IMR-90 (cell line): ENCODE data around the gene POLR2F. TPM values are rescaled to one million over a fixed set of nuclear protein-coding genes. Genes with fewer than 3 reads are reported as not detected.

ENCODE experiments used
- ATAC-seq: fragments of 200-7000 bp; cut with Tn5 transposase; 2 replicates; pipeline ENCODE4 v1.9.1; 2020; ENCODE audit warnings: low read depth, mild to moderate bottlenecking, moderate library complexity
- BruUV-seq: library from RNA; stranded (reverse); fragments of 400-500 nt; replicated peaks from 2 replicates; lab custom pipeline; 2021; lab: Mats Ljungman, UMichigan
- CTCF ChIA-PET: fragments of 300-600 bp; formaldehyde crosslinking; extraction: SDS; loops from one replicate; lab custom pipeline; 2021; ENCODE audit warnings: antibody characterized with exemption; lab: Yijun Ruan, JAX
- POLR2A ChIA-PET: fragments of 300-600 bp; sonication (Branson Sonifier 250); formaldehyde crosslinking; loops from one replicate; lab custom pipeline; 2022; ENCODE audit warnings: antibody characterized with exemption; ENCODE audit not compliant: unreplicated experiment; lab: Charles Lee
- DNase-seq: peaks from one replicate; pipeline ENCODE4 v3.0.0; 2013
- H2AFZ ChIP-seq: replicated peaks from 2 replicates; pipeline ENCODE3; 2013; ENCODE audit warnings: low read length, mild to moderate bottlenecking; ENCODE audit not compliant: poor library complexity
- H2AK5ac ChIP-seq: 2 replicates; pipeline ENCODE4 v1.6.1; 2013; ENCODE audit warnings: low read depth, low read length, inconsistent platforms
- H2AK9ac ChIP-seq: replicated peaks from 2 replicates; pipeline ENCODE3; 2013; ENCODE audit warnings: mild to moderate bottlenecking, low read depth, low read length, moderate library complexity; ENCODE audit not compliant: poor library complexity
- H2BK120ac ChIP-seq: 2 replicates; pipeline ENCODE4 v1.6.1; 2013; ENCODE audit warnings: low read depth, low read length, inconsistent platforms
- H2BK15ac ChIP-seq: 3 replicates; pipeline ENCODE4 v1.6.1; 2013; ENCODE audit warnings: low read depth, low read length, inconsistent platforms
- H2BK20ac ChIP-seq: 2 replicates; pipeline ENCODE4 v1.6.1; 2013; ENCODE audit warnings: low read depth, mild to moderate bottlenecking, inconsistent platforms, low read length, moderate library complexity
- H2BK5ac ChIP-seq: 2 replicates; pipeline ENCODE4 v1.6.1; 2013; ENCODE audit warnings: mild to moderate bottlenecking, low read depth, low read length, inconsistent platforms; ENCODE audit not compliant: poor library complexity, severe bottlenecking
- H3K14ac ChIP-seq: replicated peaks from 2 replicates; pipeline ENCODE4 v1.6.1; 2013; ENCODE audit warnings: low read depth, low read length, inconsistent platforms
- H3K18ac ChIP-seq: 2 replicates; pipeline ENCODE4 v1.6.1; 2013; ENCODE audit warnings: low read depth, low read length, control low read depth
- H3K23ac ChIP-seq: 2 replicates; pipeline ENCODE4 v1.6.1; 2013; ENCODE audit warnings: low read depth, low read length, inconsistent platforms
- H3K27ac ChIP-seq: 2 replicates; pipeline ENCODE4 v1.5.1; 2013; ENCODE audit warnings: mild to moderate bottlenecking, control low read depth, low read length; ENCODE audit not compliant: insufficient read depth
- H3K27me3 ChIP-seq: 2 replicates; pipeline ENCODE4 v1.6.1; 2013; ENCODE audit warnings: low read length; ENCODE audit not compliant: control insufficient read depth, insufficient read depth
- H3K36me3 ChIP-seq: 2 replicates; pipeline ENCODE4 v1.6.1; 2013; ENCODE audit warnings: low read length, mixed read lengths; ENCODE audit not compliant: control insufficient read depth, insufficient read depth
- H3K4ac ChIP-seq: 2 replicates; pipeline ENCODE4 v1.6.1; 2013; ENCODE audit warnings: low read depth, low read length, inconsistent platforms
- H3K4me1 ChIP-seq: 2 replicates; pipeline ENCODE4 v1.6.1; 2013; ENCODE audit warnings: low read length, mixed read lengths; ENCODE audit not compliant: control insufficient read depth, insufficient read depth
- H3K4me2 ChIP-seq: 2 replicates; pipeline ENCODE4 v1.6.1; 2013; ENCODE audit warnings: low read depth, mild to moderate bottlenecking, control low read depth, low read length, moderate library complexity
- H3K4me3 ChIP-seq: 2 replicates; pipeline ENCODE4 v1.5.1; 2013; ENCODE audit warnings: low read depth, mild to moderate bottlenecking, control low read depth, low read length, moderate library complexity; ENCODE audit not compliant: insufficient read depth
- H3K56ac ChIP-seq: 2 replicates; pipeline ENCODE4 v1.6.1; 2013; ENCODE audit warnings: low read length, inconsistent platforms; ENCODE audit not compliant: insufficient read depth; ENCODE audit errors: extremely low read depth
- H3K79me1 ChIP-seq, 2 experiments: 2 replicates each; pipeline ENCODE4 v1.6.1; 2013; ENCODE audit warnings: low read length in 2 of 2, inconsistent platforms in 1 of 2, low read depth in 1 of 2
- H3K9ac ChIP-seq: 2 replicates; pipeline ENCODE4 v1.6.1; 2013; ENCODE audit warnings: low read depth, low read length, control low read depth
- H3K9me1 ChIP-seq: 2 replicates; pipeline ENCODE4 v1.6.1; 2013; ENCODE audit warnings: low read length, inconsistent platforms; ENCODE audit not compliant: insufficient read depth
- H3K9me3 ChIP-seq: 2 replicates; pipeline ENCODE4 v1.6.1; 2013; ENCODE audit warnings: low read length; ENCODE audit not compliant: control insufficient read depth, insufficient read depth
- H4K20me1 ChIP-seq: 2 replicates; pipeline ENCODE4 v1.6.1; 2013; ENCODE audit warnings: low read length, inconsistent platforms; ENCODE audit not compliant: insufficient read depth
- H4K5ac ChIP-seq: 2 replicates; pipeline ENCODE4 v1.6.1; 2013; ENCODE audit warnings: mild to moderate bottlenecking, low read depth, low read length, control low read depth
- H4K8ac ChIP-seq, 2 experiments: 2 replicates each; pipeline ENCODE4 v1.6.1; 2013; ENCODE audit warnings: low read depth in 2 of 2, low read length in 2 of 2, control low read depth in 1 of 2, inconsistent platforms in 1 of 2
- H4K91ac ChIP-seq: 2 replicates; pipeline ENCODE4 v1.6.1; 2013; ENCODE audit warnings: low read depth, low read length, inconsistent platforms; ENCODE audit not compliant: insufficient read depth
- BHLHE40 ChIP-seq: fragments of 150-350 bp; IDR thresholded peaks from 2 replicates; pipeline ENCODE4 v1.6.1; 2016; ENCODE audit warnings: mild to moderate bottlenecking, low read depth, low read length
- CEBPB ChIP-seq: IDR thresholded peaks from 2 replicates; pipeline ENCODE4 v1.6.1; 2012; ENCODE audit warnings: low read depth, low read length, improper control_type of control experiment
- CHD1 ChIP-seq: IDR thresholded peaks from 2 replicates; pipeline ENCODE4 v1.6.1; 2012; ENCODE audit warnings: low read depth, low read length, improper control_type of control experiment
- FOS ChIP-seq: fragments of 150-350 bp; IDR thresholded peaks from 2 replicates; pipeline ENCODE4 v1.6.1; 2016; ENCODE audit warnings: low read depth, low read length
- MAFK ChIP-seq: IDR thresholded peaks from 2 replicates; pipeline ENCODE4 v1.6.1; 2012; ENCODE audit warnings: low read depth, low read length, improper control_type of control experiment
- MXI1 ChIP-seq: IDR thresholded peaks from 2 replicates; pipeline ENCODE4 v1.6.1; 2012; ENCODE audit warnings: low read depth, mild to moderate bottlenecking, low read length, moderate library complexity, borderline replicate concordance
- RAD21 ChIP-seq: IDR thresholded peaks from 2 replicates; pipeline ENCODE4 v1.6.1; 2012; ENCODE audit warnings: low read length, improper control_type of control experiment
- RCOR1 ChIP-seq: IDR thresholded peaks from 2 replicates; pipeline ENCODE4 v1.6.1; 2012; ENCODE audit warnings: mild to moderate bottlenecking, low read length, improper control_type of control experiment; ENCODE audit not compliant: insufficient replicate concordance
- RFX5 ChIP-seq: IDR thresholded peaks from 2 replicates; pipeline ENCODE4 v1.8.0; 2012; ENCODE audit warnings: low read depth, mild to moderate bottlenecking, low read length, moderate library complexity
- SMC3 ChIP-seq: fragments of 150-350 bp; IDR thresholded peaks from 2 replicates; pipeline ENCODE4 v1.6.1; 2016; ENCODE audit warnings: low read depth, mild to moderate bottlenecking, antibody characterized with exemption, low read length, moderate library complexity
- WGBS, 2 experiments: methylation state at CpG; one replicate each; pipeline versions ENCODE4 v1.1.5 to v1.1.7; 2013; ENCODE audit warnings: missing lambda C conversion rate in 2 of 2; ENCODE audit not compliant: insufficient read length in 1 of 2; ENCODE audit errors: extremely low coverage in 2 of 2; 5-methylcytosine and 5-hydroxymethylcytosine counted together
- dilution Hi-C: fragments of 300-500 bp; cut with HindIII; formaldehyde crosslinking; loops from one replicate; pipeline ENCODE4 v1.14.3; 2018; ENCODE audit warnings: low sequenced_read_pairs; ENCODE audit not compliant: unreplicated experiment
- in situ Hi-C: fragments of 300-500 bp; cut with MboI; formaldehyde crosslinking; loops from 3 replicates; pipeline ENCODE4 v1.14.3; 2019; ENCODE audit warnings: low sequenced_read_pairs, inconsistent platforms, mixed read lengths
- intact Hi-C: fragments of 100-400 bp; cut with micrococcal nuclease; formaldehyde crosslinking; loops from 2 replicates; pipeline ENCODE4 v1.10.0; 2022
- polyA plus RNA-seq, 3 experiments: library from polyadenylated mRNA; depleted of rRNA; stranded (reverse); fragments of >200 nt; gene quantifications; 2 replicates each; pipeline ENCODE4 v1.2.3, GENCODE V29; 2012; ENCODE audit warnings: low replicate concordance in 1 of 3
- total RNA-seq: library from RNA; depleted of rRNA; stranded (reverse); fragments of >200 nt; gene quantifications from 2 replicates; pipeline ENCODE4 v1.2.3, GENCODE V29; 2012
- TF ChIP-seq, protein P1 (sequence below): fragments of 150-350 bp; IDR thresholded peaks from 2 replicates; pipeline ENCODE4 v1.6.1; 2017; ENCODE audit warnings: mild to moderate bottlenecking, antibody characterized with exemption, low read length, low read depth
- TF ChIP-seq, protein P2 (sequence below): fragments of 150-350 bp; IDR thresholded peaks from 2 replicates; pipeline ENCODE4 v1.6.1; 2016; ENCODE audit warnings: low read depth, mild to moderate bottlenecking, low read length, moderate library complexity, borderline replicate concordance
- TF ChIP-seq, protein P3 (sequence below): conservative IDR thresholded peaks from 2 replicates; pipeline ENCODE4 v1.5.1; 2012; ENCODE audit warnings: mild to moderate bottlenecking, low read depth, low read length, improper control_type of control experiment

The POLR2F gene
- total and polyA plus RNA-seq, 2 of the 4 experiments (the other 2 are of a cell fraction): 26.0 to 147 TPM

DNA sequence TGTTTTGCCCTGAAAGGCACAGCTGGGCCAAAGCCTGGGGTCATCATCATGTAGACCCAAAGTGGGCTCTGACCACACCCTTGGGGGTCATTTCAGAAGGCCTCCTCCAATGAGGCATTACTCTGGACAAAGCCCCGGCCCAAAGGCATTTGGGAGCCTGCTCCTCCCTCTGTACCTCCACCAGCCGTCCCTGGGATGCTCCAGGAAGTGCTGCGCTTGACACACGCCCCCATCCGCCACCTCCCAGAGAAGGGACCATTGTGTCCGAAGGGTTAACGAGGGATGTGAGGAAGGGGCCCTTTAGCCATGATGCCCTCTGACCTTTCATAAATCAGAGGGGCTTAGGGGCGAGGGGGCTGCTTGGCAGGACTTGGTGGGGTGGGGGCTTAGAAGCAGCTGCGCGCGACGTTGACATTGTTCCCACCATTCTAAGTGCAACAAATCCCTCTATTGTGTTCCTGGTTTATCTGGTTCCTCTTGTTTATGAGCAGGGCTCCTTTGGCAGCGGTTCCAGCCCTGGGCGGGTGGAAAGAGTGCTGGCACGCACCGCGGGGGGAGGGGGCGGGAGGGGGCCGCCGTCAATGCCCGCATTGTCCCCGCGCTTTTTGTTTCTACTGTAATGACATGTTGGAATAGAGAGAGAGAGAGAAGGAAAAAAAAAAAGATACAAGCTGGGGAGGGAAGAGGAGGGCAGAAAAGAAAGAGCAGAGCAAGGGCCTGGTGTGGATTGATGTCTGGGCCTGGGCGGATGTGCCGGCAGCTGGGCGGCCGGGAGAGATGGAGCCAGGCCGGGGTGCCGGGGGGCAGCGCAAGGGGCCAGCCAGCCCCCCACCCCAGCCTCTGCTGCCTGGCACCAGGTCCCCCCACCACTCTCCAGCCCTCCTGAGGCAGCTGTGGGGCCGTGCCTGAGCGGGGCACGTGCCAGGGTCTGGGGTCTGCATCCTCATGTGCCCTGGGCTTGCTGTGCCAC is 63.0 kb downstream of the POLR2F start:
- Histone ChIP-seq H4K8ac (peak overlapping the region; percentile 77 to 93), H3K79me1 (no peaks in the 10 kb centered on the region), H2BK20ac (0 out of 2 replicates have a peak overlapping the region, but pooled peaks have one; percentile 19), H3K9ac (no peak overlapping the region), H3K4me1 (peaks cover 9% of the 10 kb centered on the region), H3K4me2 (no peak overlapping the region), H4K5ac (peak overlapping the region; percentile 95), H3K23ac (no peak overlapping the region), H3K14ac (no peak overlapping the region), H3K36me3 (no peaks in the 10 kb centered on the region), H3K27ac (no peak overlapping the region; the same call in 1 of the 2 replicates), H2AK5ac (no peak overlapping the region), H2AFZ (peak overlapping the region; percentile 84), H2BK5ac (no peak overlapping the region), H2AK9ac (peak overlapping the region; percentile 72), H3K4me3 (no peak overlapping the region), H3K4ac (peak overlapping the region; percentile 75), H3K9me3 (no peaks in the 10 kb centered on the region), H3K9me1 (0 out of 2 replicates have a peak, but pooled peaks cover 5% of the 10 kb centered on the region), H2BK120ac (no peak overlapping the region; the same call in 1 of the 2 replicates), H3K27me3 (no peaks in the 10 kb centered on the region; the same call in 1 of the 2 replicates), H4K20me1 (no peaks in the 10 kb centered on the region), H3K56ac (no peak overlapping the region), H2BK15ac (no peak overlapping the region), H4K91ac (0 out of 2 replicates have a peak overlapping the region, but pooled peaks have one; percentile 12), H3K18ac (no peak overlapping the region; the same call in 1 of the 2 replicates)
- no TSS peak for BruUV-seq
- peak; percentile 58 for DNase-seq
- CTCF ChIA-PET: interaction anchor here (0.5 kb wide), 1 partner anchor 21 kb away, joined by 3 read pairs; no protein-coding TSS in a partner anchor
- intact Hi-C loops (no loop called here), dilution Hi-C loops (no loop called here), in situ Hi-C loops (no loop called here)
- ATAC-seq: peak; percentile 67
- WGBS, 2 experiments: 11% methylated on average over 5 of the region's 33 CpGs; no CpG with 5 or more reads in 1 of the 2 experiments
- POLR2A ChIA-PET: no interaction called here
- TF ChIP-seq RAD21: no peak
- no peak for TF ChIP-seq SMC3
- no peak for TF ChIP-seq CEBPB
- TF ChIP-seq BHLHE40: no peak
- TF ChIP-seq RCOR1: no peak
- TF ChIP-seq, protein P1, sequence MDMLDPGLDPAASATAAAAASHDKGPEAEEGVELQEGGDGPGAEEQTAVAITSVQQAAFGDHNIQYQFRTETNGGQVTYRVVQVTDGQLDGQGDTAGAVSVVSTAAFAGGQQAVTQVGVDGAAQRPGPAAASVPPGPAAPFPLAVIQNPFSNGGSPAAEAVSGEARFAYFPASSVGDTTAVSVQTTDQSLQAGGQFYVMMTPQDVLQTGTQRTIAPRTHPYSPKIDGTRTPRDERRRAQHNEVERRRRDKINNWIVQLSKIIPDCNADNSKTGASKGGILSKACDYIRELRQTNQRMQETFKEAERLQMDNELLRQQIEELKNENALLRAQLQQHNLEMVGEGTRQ: no peak
- TF ChIP-seq MXI1: no peak
- TF ChIP-seq, protein P2, sequence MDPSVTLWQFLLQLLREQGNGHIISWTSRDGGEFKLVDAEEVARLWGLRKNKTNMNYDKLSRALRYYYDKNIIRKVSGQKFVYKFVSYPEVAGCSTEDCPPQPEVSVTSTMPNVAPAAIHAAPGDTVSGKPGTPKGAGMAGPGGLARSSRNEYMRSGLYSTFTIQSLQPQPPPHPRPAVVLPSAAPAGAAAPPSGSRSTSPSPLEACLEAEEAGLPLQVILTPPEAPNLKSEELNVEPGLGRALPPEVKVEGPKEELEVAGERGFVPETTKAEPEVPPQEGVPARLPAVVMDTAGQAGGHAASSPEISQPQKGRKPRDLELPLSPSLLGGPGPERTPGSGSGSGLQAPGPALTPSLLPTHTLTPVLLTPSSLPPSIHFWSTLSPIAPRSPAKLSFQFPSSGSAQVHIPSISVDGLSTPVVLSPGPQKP: no peak
- TF ChIP-seq, protein P3, sequence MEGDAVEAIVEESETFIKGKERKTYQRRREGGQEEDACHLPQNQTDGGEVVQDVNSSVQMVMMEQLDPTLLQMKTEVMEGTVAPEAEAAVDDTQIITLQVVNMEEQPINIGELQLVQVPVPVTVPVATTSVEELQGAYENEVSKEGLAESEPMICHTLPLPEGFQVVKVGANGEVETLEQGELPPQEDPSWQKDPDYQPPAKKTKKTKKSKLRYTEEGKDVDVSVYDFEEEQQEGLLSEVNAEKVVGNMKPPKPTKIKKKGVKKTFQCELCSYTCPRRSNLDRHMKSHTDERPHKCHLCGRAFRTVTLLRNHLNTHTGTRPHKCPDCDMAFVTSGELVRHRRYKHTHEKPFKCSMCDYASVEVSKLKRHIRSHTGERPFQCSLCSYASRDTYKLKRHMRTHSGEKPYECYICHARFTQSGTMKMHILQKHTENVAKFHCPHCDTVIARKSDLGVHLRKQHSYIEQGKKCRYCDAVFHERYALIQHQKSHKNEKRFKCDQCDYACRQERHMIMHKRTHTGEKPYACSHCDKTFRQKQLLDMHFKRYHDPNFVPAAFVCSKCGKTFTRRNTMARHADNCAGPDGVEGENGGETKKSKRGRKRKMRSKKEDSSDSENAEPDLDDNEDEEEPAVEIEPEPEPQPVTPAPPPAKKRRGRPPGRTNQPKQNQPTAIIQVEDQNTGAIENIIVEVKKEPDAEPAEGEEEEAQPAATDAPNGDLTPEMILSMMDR: no peak
- no peak for TF ChIP-seq MAFK
- TF ChIP-seq FOS: no peak
- TF ChIP-seq CHD1: no peak
- no peak for TF ChIP-seq RFX5
